ENCODE data around the gene NOD2.

GRCh38 chr16:50718061-50718760 is 24.8 kb downstream of the NOD2 start:
- TF ChIP-seq, protein P1, sequence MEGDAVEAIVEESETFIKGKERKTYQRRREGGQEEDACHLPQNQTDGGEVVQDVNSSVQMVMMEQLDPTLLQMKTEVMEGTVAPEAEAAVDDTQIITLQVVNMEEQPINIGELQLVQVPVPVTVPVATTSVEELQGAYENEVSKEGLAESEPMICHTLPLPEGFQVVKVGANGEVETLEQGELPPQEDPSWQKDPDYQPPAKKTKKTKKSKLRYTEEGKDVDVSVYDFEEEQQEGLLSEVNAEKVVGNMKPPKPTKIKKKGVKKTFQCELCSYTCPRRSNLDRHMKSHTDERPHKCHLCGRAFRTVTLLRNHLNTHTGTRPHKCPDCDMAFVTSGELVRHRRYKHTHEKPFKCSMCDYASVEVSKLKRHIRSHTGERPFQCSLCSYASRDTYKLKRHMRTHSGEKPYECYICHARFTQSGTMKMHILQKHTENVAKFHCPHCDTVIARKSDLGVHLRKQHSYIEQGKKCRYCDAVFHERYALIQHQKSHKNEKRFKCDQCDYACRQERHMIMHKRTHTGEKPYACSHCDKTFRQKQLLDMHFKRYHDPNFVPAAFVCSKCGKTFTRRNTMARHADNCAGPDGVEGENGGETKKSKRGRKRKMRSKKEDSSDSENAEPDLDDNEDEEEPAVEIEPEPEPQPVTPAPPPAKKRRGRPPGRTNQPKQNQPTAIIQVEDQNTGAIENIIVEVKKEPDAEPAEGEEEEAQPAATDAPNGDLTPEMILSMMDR (conservative IDR thresholded peaks at IDR 0.05): no peak
- no peak for TF ChIP-seq EZH2 (IDR thresholded peaks at IDR 0.05; ENCODE audit: low read depth)
